Measurements from ENCODE around the gene NPR2. TPM values are rescaled to one million over a fixed set of nuclear protein-coding genes. Genes with fewer than 3 reads are reported as not detected.

The NPR2 gene
- total RNA-seq, 1 donor from 2014 or later, result 41.8 TPM

- no peak for DNase-seq (ENCODE audit: low spot score)
- intact Hi-C loops (cut with DNase I), result no loop called here
- no peak for ATAC-seq
Measured at GRCh38 chr9:35845824-35846771, 54.7 kb downstream of the NPR2 start.

GRCh38 chr9:35847792-35848572 is 56.6 kb downstream of the NPR2 start:
- no peak for ATAC-seq
- intact Hi-C loops (cut with DNase I), result no loop called here
- peak; percentile 38 for DNase-seq (ENCODE audit: low spot score)

GRCh38 chr9:35852267-35852815 is 61.0 kb downstream of the NPR2 start:
- DNase-seq (ENCODE audit: low spot score), result peak; percentile 34
- no peak for ATAC-seq
- intact Hi-C loops (cut with DNase I), result no loop called here

- intact Hi-C loops (cut with DNase I), result no loop called here
- DNase-seq (ENCODE audit: low spot score), result peak; percentile 47
- no peak for ATAC-seq
Measured at GRCh38 chr9:35852876-35853865, 61.8 kb downstream of the NPR2 start.

- no peak for ATAC-seq
- intact Hi-C loops (cut with DNase I), result no loop called here
- DNase-seq (ENCODE audit: low spot score), result no peak
Measured at GRCh38 chr9:35854091-35854762, 62.8 kb downstream of the NPR2 start.

- no peak for ATAC-seq
- no peak for DNase-seq (ENCODE audit: low spot score)
- intact Hi-C loops (cut with DNase I), result no loop called here
Measured at GRCh38 chr9:35856206-35856605, 64.8 kb downstream of the NPR2 start.

- DNase-seq (ENCODE audit: low spot score) (peak; percentile 26), ATAC-seq (no peak)
- intact Hi-C loops (cut with DNase I), result no loop called here
Measured at GRCh38 chr9:35856882-35857281, 65.5 kb downstream of the NPR2 start.

- intact Hi-C loops (cut with DNase I), result no loop called here
- ATAC-seq, result no peak
- DNase-seq (ENCODE audit: low spot score), result no peak
Measured at GRCh38 chr9:35858458-35858857, 67.1 kb downstream of the NPR2 start.

Other genes starting within 250 kb of the NPR2 start
- 49.0 TPM for gene TESK1, start 186.3 kb upstream of the NPR2 start, total RNA-seq
- gene CD72, start 173.2 kb upstream of the NPR2 start, total RNA-seq, result 5.5 TPM
- gene SIT1, start 140.7 kb upstream of the NPR2 start, total RNA-seq, result 0.67 TPM
- gene RMRP, start 133.6 kb upstream of the NPR2 start, total RNA-seq, result 12,220 TPM
- gene CCDC107, start 133.3 kb upstream of the NPR2 start, total RNA-seq, result 28.0 TPM
- gene ARHGEF39, start 126.4 kb upstream of the NPR2 start, total RNA-seq, result not detected
- gene CA9, start 117.7 kb upstream of the NPR2 start, total RNA-seq, result not detected
- gene TPM2, start 101.7 kb upstream of the NPR2 start, total RNA-seq, result 165 TPM
- gene TLN1, start 59.4 kb upstream of the NPR2 start, total RNA-seq, result 411 TPM
- gene CREB3, start 58.9 kb upstream of the NPR2 start, total RNA-seq, result 28.8 TPM
- 67.5 TPM for gene GBA2, start 42.4 kb upstream of the NPR2 start, total RNA-seq
- 28.9 TPM for gene RGP1, start 42.3 kb upstream of the NPR2 start, total RNA-seq
- gene MSMP, start 37.3 kb upstream of the NPR2 start, total RNA-seq, result not detected
- gene SPAG8, start 20.7 kb downstream of the NPR2 start, total RNA-seq, result 6.3 TPM
- gene HINT2, start 23.5 kb downstream of the NPR2 start, total RNA-seq, result 31.2 TPM
- gene FAM221B, start 37.1 kb downstream of the NPR2 start, total RNA-seq, result not detected
- gene TMEM8B, start 37.6 kb downstream of the NPR2 start, total RNA-seq, result 31.7 TPM
- not detected for gene OR13J1, start 78.8 kb downstream of the NPR2 start, total RNA-seq
- gene HRCT1, start 114.6 kb downstream of the NPR2 start, total RNA-seq, result 4.5 TPM
- 5.8 TPM for gene SPAAR, start 117.9 kb downstream of the NPR2 start, total RNA-seq
- not detected for gene OR2S2, start 166.6 kb downstream of the NPR2 start, total RNA-seq
- gene RECK, start 245.3 kb downstream of the NPR2 start, total RNA-seq, result 24.0 TPM